HG03097 (cell line): ENCODE measurements around the gene KRTAP20-4.

Experiments
- ATAC-seq: cut with Tn5 transposase; IDR thresholded peaks from one replicate; pipeline ENCODE4 v1.9.1; 2021; ENCODE audit not compliant: unreplicated experiment, low FRiP score

KRTAP20-4 gene

GRCh38 chr21:30646904-30647414 lies 26.5 kb downstream of the KRTAP20-4 start:
- ATAC-seq: no peak

- ATAC-seq: no peak
Measured at GRCh38 chr21:30652891-30653290, 32.5 kb downstream of the KRTAP20-4 start.

GRCh38 chr21:30668776-30669175 lies 48.3 kb downstream of the KRTAP20-4 start:
- no peak for ATAC-seq
